Measurements from ENCODE around the gene CCSAP. TPM values are rescaled to one million over a fixed set of nuclear protein-coding genes. Genes with fewer than 3 reads are reported as not detected.

CCSAP gene
- polyA plus RNA-seq, 1 of the 3 experiments (the other 2 are of a cell fraction), result 1.8 TPM

DNA sequence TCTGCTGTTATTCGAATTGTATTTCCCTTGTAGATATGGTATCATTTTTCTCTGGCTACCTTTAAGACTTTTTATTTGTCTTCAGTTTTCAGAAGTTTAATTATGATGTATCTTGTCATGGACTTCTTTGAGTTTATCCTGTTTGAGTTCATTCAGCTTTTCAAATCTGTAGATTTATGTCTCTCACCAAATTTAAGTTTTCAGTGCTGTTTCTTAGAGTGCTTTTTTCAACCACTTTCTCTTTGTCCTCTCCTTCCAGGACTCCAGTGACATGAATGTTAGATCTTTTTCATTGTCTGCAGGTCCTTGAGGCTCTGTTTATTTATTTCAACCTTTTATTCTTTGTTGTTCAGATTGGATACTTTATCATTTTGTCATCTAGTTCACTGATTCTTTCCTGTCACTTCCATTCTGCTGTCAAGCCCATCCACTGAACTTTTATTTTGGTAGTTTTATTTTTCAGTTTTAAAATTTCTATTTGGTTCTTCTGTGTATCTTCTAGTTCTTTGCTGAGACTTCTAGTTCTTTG lies 60.5 kb downstream of the CCSAP start:
- H4K20me1 ChIP-seq (ENCODE audit: insufficient read depth), result peaks cover 28% of the 10 kb centered on the region
- POLR2A ChIA-PET, result no interaction called here
- no peak for DNase-seq

DNA sequence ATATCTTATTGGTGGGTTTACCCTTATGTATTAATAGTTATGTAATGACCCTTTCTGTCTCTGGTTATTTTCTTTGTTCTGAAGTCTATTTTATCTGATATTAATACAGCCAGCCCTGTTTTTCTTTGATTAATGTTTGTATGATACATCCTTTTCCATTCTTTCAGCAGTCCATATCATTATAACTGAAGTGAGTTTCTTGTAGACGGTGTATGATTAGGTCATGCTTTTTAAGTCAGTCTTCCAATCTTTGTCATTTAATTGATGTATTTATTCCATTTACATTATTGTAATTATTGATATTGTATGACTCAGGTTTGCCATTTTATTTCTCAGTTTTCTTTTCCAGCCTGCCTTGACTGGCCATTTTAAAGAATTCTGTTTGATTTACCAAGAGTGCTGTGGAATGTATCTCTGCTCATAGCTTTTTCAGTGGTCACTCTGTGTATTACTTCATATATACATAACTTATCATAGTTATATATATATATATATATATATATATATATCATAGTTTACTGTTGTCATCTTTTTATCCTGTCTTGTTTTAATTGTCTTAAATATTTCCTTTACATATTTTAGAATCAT lies 61.4 kb downstream of the CCSAP start:
- Histone ChIP-seq H3K27me3 (ENCODE audit: insufficient read depth) (no peaks in the 10 kb centered on the region), H3K9ac (no peak overlapping the region), H2AFZ (ENCODE audit: low read depth) (no peak overlapping the region), H3F3A (replicated peaks; ENCODE audit: insufficient read depth) (peaks cover 26% of the 10 kb centered on the region), H3K4me2 (no peak overlapping the region), H3K79me2 (ENCODE audit: insufficient read depth) (peaks cover 81% of the 10 kb centered on the region), H3K9me2 (no peaks in the 10 kb centered on the region), H4K20me1 (ENCODE audit: insufficient read depth) (peaks cover 28% of the 10 kb centered on the region), H3K27ac (ENCODE audit: low read depth in 2 of 2, low read length in 1 of 2) (peak overlapping the region in 1 of 2 experiments; percentile 36; a peak in 2 of 4 replicates), H3K4me1 (ENCODE audit: control insufficient read depth in 1 of 2, insufficient read depth in 2 of 2, low read depth in 1 of 2, low read length in 1 of 2) (peaks cover 0 to 4% of the 10 kb centered on the region in 2 experiments; a peak in 3 of 4 replicates), H3K4me3 (ENCODE audit: low read depth in 2 of 2, low read length in 1 of 2) (no peak overlapping the region), H3K9me3 (no peaks in the 10 kb centered on the region), H3K36me3 (replicated peaks in 1 of 2; ENCODE audit: control insufficient read depth in 1 of 2, insufficient read depth in 2 of 2, low read length in 1 of 2) (peaks cover 3 to 22% of the 10 kb centered on the region in 2 experiments)
- POLR2A ChIA-PET, result no interaction called here
- no peak for DNase-seq
- TF ChIP-seq NFIC (IDR thresholded peaks at IDR 0.05; ENCODE audit: borderline replicate concordance), result no peak
- TF ChIP-seq, protein P1, sequence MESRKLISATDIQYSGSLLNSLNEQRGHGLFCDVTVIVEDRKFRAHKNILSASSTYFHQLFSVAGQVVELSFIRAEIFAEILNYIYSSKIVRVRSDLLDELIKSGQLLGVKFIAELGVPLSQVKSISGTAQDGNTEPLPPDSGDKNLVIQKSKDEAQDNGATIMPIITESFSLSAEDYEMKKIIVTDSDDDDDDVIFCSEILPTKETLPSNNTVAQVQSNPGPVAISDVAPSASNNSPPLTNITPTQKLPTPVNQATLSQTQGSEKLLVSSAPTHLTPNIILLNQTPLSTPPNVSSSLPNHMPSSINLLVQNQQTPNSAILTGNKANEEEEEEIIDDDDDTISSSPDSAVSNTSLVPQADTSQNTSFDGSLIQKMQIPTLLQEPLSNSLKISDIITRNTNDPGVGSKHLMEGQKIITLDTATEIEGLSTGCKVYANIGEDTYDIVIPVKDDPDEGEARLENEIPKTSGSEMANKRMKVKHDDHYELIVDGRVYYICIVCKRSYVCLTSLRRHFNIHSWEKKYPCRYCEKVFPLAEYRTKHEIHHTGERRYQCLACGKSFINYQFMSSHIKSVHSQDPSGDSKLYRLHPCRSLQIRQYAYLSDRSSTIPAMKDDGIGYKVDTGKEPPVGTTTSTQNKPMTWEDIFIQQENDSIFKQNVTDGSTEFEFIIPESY (IDR thresholded peaks at IDR 0.05; ENCODE audit: borderline replicate concordance, low read depth), result no peak
- no peak for TF ChIP-seq FOXJ3 (CRISPR knock-in tag; IDR thresholded peaks at IDR 0.05)
- TF ChIP-seq GABPA (IDR thresholded peaks at IDR 0.05; ENCODE audit: low read depth), result no peak
- no peak for TF ChIP-seq TAF1 (IDR thresholded peaks at IDR 0.05; ENCODE audit: borderline replicate concordance, low read depth, low read length)
- no peak for TF ChIP-seq FOXM1 (IDR thresholded peaks at IDR 0.05; ENCODE audit: low read depth)
- TF ChIP-seq MEF2A (IDR thresholded peaks at IDR 0.05; ENCODE audit: borderline replicate concordance, low read depth), result no peak
- whole genome bisulfite sequencing (ENCODE audit: low lambda C conversion rate), result 100% methylated on average over 1 of the region's 1 CpG
- CTCF ChIA-PET, result interaction anchor here (1.4 kb wide), 1 partner anchor 23 kb away, joined by 3 read pairs; no protein-coding TSS in a partner anchor

More for the DNA sequence above, 60.5 kb downstream of the CCSAP start:
- Histone ChIP-seq H3K4me1 (ENCODE audit: control insufficient read depth in 1 of 2, insufficient read depth in 2 of 2, low read depth in 1 of 2, low read length in 1 of 2) (peaks cover under 1 to 4% of the 10 kb centered on the region in 2 experiments; a peak in 3 of 4 replicates), H3K9me3 (no peaks in the 10 kb centered on the region), H3K4me3 (ENCODE audit: low read depth in 2 of 2, low read length in 1 of 2) (no peak overlapping the region), H3K27me3 (ENCODE audit: insufficient read depth) (no peaks in the 10 kb centered on the region), H3K9ac (no peak overlapping the region), H3K79me2 (ENCODE audit: insufficient read depth) (peaks cover 79% of the 10 kb centered on the region), H3K9me2 (no peaks in the 10 kb centered on the region), H3K27ac (ENCODE audit: low read depth in 2 of 2, low read length in 1 of 2) (peak overlapping the region in 1 of 2 experiments; percentile 3; a peak in 1 of 4 replicates), H3K36me3 (replicated peaks in 1 of 2; ENCODE audit: control insufficient read depth in 1 of 2, insufficient read depth in 2 of 2, low read length in 1 of 2) (peaks cover 3 to 25% of the 10 kb centered on the region in 2 experiments), H3F3A (replicated peaks; ENCODE audit: insufficient read depth) (peaks cover 26% of the 10 kb centered on the region), H2AFZ (ENCODE audit: low read depth) (no peak overlapping the region), H3K4me2 (no peak overlapping the region)
- TF ChIP-seq, protein P2, sequence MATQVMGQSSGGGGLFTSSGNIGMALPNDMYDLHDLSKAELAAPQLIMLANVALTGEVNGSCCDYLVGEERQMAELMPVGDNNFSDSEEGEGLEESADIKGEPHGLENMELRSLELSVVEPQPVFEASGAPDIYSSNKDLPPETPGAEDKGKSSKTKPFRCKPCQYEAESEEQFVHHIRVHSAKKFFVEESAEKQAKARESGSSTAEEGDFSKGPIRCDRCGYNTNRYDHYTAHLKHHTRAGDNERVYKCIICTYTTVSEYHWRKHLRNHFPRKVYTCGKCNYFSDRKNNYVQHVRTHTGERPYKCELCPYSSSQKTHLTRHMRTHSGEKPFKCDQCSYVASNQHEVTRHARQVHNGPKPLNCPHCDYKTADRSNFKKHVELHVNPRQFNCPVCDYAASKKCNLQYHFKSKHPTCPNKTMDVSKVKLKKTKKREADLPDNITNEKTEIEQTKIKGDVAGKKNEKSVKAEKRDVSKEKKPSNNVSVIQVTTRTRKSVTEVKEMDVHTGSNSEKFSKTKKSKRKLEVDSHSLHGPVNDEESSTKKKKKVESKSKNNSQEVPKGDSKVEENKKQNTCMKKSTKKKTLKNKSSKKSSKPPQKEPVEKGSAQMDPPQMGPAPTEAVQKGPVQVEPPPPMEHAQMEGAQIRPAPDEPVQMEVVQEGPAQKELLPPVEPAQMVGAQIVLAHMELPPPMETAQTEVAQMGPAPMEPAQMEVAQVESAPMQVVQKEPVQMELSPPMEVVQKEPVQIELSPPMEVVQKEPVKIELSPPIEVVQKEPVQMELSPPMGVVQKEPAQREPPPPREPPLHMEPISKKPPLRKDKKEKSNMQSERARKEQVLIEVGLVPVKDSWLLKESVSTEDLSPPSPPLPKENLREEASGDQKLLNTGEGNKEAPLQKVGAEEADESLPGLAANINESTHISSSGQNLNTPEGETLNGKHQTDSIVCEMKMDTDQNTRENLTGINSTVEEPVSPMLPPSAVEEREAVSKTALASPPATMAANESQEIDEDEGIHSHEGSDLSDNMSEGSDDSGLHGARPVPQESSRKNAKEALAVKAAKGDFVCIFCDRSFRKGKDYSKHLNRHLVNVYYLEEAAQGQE (IDR thresholded peaks at IDR 0.05; ENCODE audit: low read depth, low read length), result no peak
- TF ChIP-seq FOSL2 (IDR thresholded peaks at IDR 0.05; ENCODE audit: borderline replicate concordance, low read depth) (no peak), FOXM1 (IDR thresholded peaks at IDR 0.05; ENCODE audit: low read depth) (no peak), NRF1 (IDR thresholded peaks at IDR 0.05; ENCODE audit: low read depth, low read length) (no peak), SMC3 (IDR thresholded peaks at IDR 0.05; ENCODE audit: low read depth, low read length) (no peak), RFX5 (IDR thresholded peaks at IDR 0.05; ENCODE audit: low read length) (no peak)
- 85% methylated on average over 1 of the region's 1 CpG for WGBS (ENCODE audit: low lambda C conversion rate)
- CTCF ChIA-PET, result interaction anchor here (1.4 kb wide), 1 partner anchor 24 kb away, joined by 3 read pairs; no protein-coding TSS in a partner anchor
